Activated CD8-positive, alpha-beta memory T cell treated with anti-CD3 and anti-CD28 coated beads, Interleukin-2, amount 50 U/mL, for 1 hour (primary cell): ENCODE measurements around the gene MEF2D.

Experiments
- DNase-seq: peaks from one replicate; pipeline ENCODE4 v3.0.0-alpha.2; 2020; ENCODE audit errors: extremely low read depth

The MEF2D gene

GRCh38 chr1:156444407-156445001 lies 56.1 kb downstream of the MEF2D start:
- DNase-seq = no peak

- no peak for DNase-seq
Observed at GRCh38 chr1:156443286-156443685, 57.3 kb downstream of the MEF2D start.

DNA sequence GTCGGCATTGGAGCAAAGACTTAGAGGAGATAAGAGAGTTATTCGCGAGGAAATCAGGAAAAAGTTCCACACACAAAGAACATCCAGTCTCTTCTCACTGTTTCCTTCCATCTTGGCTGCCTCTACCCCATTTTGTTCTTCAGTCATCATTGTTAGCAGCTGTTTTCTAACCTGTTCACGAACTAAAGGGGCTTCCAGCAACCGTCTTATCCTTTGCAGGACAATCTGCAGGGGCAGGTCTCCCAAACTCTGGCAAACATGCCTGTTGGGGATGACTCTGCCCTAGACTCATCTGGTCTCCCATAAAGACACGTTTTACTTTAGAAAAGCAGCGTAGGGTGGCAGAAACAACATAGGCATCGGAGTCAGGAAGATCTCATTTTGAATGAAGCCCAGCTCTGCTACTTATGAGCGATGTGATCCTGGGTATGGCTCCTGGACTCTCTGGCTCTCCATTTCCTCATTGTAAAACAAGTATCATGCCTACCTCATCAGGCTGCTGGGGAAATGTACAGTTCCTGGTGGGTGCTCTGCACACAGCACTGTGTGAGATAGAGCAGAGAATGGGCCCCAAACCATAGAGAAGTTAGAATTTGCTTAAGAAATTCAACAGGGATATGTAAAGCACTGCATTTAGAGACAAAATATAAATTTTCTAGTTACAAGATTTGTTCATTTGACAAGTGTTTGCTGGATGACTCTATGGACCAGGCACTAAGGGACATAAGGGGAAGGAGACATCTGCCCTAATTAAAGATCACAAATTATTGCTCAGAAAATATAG lies 59.7 kb downstream of the MEF2D start:
- DNase-seq = no peak

DNA sequence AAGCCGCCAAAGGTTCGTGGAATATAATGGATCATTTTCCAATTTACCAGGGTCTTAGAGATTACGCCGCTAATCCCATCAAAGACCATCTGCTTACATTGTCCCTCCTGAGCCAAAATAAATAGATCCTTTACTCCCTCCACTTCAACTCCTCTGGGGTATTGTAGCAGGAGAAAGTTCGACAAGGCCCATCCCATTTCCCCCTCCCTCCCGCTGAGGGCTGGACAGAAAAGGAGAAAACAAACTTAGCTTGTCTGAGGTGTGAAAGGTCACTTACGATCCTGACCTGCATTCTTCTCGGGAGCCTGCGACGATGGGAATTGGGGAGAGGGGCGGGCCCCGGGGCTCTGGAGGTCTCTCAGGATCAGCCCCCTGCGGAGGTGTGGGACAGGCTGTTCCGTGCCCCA lies 60.8 kb downstream of the MEF2D start:
- DNase-seq = no peak

- DNase-seq = no peak
Observed at GRCh38 chr1:156439036-156439776, 61.4 kb downstream of the MEF2D start.

DNA sequence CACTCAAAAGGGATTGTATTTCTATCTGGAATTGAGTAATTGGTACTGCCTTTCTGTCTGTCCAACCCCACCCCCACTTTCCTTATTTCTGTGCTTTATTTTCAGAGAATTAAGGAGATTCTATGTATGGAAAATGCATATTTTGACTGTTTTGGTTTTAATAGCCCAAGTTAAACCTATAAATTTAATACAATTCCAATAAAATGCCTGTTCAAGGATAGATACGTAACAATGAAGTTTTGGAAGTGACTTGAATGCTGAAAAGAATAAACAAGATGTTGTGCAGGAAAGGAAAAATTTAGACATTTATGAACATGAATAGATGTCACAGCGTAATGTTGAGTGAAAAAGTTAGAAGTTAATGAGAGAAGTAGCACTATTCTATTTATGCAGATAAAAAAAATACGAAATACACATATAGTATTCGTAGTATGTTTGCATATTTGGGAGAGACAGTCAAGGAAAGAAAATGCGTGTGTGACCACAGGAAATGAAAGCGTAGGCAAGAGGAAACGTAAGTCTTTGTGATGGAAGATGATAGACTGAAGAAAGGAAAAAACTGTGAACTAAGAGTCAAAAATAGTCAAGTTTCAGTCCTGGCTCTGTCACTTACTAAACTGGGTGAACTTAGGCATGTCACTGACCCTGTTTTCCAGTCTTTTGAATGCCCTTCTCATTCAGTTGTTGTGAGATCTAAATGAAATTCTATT lies 62.1 kb downstream of the MEF2D start:
- no peak for DNase-seq

DNA sequence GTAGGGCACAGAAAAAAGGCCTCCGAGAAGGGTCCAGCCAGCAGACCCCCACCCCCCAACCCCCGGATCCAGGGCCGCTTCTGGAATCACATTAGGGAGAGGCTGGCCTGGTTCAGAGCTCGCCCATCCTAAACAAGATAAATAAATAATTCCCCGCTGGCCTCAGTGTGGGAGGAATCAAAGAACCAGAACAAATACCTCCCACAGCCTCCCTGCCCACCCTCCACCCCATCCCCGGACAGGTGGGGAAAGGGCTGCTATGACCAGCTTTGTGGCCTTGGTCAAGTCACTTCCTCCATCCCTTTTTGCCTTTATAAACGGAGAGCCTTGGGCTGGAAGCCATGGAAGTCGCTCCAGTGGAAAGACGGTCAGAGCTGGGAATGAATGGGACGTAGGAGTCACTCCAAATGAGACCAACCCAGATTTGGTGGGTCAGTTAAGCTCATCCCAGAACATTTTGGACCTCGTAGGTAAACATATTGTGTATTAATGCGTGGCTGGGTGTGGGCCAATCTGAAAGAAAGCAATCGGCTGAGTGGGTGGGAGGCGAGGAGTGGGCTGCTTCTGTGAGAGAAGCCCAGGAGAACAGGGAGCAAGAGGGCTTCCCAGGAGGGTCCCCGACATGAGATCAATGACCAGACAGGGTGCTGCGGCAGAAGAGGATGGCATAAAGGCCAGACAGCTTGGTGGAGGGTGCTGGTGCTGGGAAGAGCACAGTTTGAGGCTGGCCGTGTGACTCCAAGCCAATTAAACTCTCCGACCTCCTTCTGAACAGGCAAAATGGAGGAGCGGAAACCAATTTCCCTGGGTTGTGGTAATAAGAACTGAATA lies 63.3 kb downstream of the MEF2D start:
- no peak for DNase-seq

DNA sequence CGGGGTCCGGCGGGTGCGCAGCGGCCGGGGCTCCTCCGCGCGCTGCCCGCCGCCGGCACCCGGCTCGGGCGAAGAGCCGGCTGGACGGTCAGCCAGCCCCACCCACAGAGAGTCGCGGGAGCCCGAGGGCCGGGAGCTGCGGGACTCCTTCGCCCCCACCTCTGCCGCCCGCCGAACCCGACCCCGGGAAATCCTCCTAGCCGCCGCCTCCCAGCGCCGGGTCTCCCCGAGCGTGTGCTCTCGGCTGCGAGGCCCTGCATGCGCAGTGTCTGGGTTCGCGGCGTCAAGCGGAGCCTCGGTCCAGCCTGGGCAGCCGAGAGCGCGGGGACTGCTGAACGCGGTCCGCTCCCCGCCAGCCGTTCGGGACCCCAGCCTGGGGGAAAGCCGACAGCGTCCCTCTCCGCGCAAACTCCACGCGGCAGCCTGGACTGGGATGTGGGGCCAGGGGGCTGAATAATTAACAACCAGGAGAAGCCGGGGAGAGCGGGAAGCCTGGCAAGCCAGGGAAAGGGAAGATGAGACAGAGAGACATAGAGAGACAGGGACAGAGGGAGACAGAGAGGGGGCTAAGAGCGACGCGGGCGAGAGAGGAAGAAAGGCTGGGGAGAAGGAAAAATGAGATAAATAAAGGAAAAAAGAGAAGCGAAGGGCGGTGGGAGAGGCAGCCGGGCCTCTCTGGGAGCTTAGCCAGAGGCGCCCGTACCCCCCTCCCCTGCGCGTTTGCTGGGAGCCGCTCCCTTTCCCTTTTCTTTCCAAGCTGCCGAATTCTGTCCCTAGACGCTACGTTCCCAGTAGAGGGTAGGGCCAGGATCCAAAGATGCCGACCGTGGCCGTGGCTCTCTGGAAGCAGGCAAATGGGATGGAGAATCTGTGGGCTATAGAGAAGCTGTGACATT lies 64.2 kb downstream of the MEF2D start:
- DNase-seq = no peak

- DNase-seq = no peak
Observed at GRCh38 chr1:156435545-156436140, 64.9 kb downstream of the MEF2D start.

DNA sequence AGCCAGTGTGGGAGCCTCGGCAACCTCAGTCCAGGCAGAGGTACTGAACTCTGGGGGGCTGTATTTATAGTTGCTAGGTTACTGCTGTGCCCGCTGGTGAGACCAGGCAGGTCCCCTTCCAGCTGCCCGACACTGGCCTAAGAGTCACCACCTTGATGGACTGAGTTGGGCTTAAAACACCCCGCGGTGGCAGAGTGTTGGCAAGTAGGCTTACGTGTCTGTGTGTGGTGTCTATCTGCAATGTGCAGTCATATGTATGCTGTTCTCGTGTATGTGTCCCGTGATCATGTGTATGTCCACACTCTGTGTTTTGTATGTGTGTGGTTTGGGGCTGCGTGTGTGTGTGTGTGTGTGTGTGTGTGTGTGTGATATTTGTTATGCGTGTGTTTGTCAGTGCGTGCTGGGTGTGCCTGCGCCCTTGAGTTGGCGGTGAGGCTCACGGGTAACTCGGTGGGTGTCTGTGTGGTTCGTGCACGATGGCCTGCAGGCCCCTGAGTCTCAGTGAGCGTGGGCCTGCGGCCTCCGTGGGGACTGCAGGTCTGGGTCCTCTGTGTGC lies 65.5 kb downstream of the MEF2D start:
- DNase-seq = no peak

DNA sequence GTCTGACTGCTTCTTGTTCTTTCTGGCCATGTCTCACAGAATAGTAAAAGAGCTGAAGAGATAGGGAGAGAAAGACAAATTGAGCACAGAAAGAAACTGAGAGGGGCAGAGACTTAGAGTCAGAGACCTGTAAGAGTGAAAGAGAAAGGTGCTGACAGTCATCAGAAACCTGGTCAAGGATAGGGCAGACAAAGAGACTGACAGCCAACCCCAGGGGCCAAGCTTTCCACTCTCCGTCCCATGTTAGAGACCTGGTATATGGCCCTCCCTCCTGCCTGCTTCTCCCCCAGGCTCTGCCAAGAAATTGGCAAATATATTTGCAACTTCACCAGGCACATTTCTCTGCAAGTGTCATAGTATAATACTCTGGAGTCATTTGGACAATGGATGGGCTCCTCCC lies 67.0 kb downstream of the MEF2D start:
- DNase-seq = no peak

GRCh38 chr1:156433032-156433431 lies 67.5 kb downstream of the MEF2D start:
- DNase-seq = no peak

DNA sequence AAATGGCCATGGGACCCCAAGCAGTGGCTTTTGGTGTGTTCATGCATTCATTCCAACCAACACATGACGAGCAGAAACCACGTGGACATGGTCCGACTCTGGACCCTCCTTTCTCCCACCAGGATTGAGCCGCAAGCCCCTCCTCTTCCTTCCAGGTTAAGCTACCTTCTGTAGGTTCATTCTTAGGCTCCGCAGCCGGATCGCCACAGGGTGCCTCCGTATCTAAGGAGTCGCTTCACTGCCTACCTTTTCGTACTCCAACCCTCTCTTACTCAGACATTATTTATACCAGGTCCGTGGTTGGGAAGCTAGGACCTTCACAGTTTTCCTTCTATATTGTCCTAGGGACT lies 67.9 kb downstream of the MEF2D start:
- no peak for DNase-seq

DNA sequence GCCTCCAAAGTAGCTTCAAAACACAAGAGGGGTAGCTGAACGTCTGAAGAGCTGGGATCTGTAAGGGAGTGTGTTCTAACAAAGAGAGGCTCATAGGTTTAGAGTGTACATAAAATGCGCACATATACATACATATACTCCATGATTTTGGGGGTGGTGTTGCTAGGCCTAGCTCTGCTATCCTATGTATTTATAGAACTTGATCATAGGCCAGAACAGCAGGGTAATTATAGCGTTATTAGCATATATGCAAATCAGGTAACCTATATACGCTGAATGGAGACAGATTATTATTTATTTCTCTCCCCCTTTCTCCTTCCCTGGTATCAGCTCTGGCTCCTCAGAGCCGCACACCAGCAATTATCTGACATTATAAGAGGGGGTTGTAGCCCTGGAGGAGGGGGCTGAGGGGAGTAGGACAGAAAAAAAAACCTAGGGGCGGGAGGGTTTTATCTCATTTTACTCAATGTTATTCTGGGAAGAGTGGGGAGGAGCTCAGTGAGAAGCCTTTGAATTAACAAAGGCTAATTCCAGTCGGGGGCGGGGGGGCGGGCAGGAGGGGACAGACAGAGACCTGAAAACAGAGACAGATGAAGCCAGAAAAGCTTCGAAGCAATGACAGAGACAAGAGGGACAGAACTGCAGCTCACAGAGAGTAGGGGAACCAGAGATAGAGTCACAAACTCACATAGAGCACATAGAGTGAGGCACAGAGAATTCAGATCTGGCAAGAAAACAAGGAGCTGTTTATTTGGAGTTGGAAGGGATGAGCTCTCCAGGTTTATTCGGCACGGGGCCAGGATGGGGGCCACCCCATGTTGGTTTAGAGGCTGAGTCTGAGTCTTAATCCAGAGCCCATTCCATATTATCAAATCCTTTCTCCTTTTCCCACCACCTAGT lies 68.6 kb downstream of the MEF2D start:
- no peak for DNase-seq

- no peak for DNase-seq
Observed at GRCh38 chr1:156431366-156431765, 69.2 kb downstream of the MEF2D start.

DNA sequence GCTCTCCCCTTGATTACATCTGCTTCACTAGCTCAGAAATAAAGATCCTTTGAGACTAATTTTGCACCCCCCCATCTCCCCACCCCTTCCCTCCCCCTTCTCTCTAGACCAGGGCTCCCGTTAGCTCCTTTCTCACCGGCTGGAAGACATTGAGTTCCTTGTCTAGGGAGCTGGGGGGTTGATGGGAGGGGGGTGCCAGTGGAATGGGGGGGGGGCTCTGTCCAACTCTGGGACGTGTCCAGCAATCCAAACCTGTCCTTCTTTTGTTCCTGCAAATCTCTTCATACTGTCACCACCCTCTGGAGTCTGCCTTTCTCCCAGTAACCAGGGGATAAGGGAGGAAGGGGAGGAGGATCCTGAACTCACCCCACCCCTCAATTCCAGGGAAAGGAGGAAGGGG lies 69.7 kb downstream of the MEF2D start:
- DNase-seq = no peak

DNA sequence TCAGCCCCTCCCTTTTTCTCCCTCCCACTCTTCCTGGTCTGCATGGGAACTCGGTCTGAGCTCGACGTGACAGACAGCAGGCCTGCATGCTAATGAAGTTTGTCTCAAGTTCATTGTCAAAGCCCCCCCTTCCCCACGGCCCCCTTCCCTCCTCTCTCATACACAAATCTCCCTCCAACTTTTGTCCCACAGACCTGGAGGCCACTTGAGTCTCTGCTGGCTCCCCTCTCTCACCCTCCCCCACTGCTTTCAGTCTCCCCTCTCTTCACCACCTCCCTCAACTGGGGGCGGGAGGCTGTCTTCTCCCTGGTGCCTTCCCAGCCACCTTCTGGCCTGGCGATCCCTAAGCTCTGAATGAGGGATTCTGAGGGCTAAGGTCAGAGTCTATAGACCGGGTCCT lies 70.3 kb downstream of the MEF2D start:
- DNase-seq = no peak

GRCh38 chr1:156429313-156430060 lies 71.1 kb downstream of the MEF2D start:
- DNase-seq = no peak
